HG03095 (cell line): ENCODE results near the gene UBXN6.

Experiments used
- ATAC-seq: cut with Tn5 transposase; IDR thresholded peaks from one replicate; pipeline ENCODE4 v1.9.1; 2021; ENCODE audit warnings: moderate library complexity; ENCODE audit not compliant: unreplicated experiment

Gene UBXN6

GRCh38 chr19:4457654-4458395 is at the start of gene UBXN6:
UBXN6 (minus strand) TSS chr19:4457794; CDS start chr19:4457697, 97 bp downstream.
- peak; percentile 76 for ATAC-seq

- ATAC-seq, result no peak
Observed at GRCh38 chr19:4507150-4507452, 49.5 kb upstream of the UBXN6 start.

- ATAC-seq, result no peak
Observed at GRCh38 chr19:4506449-4507149, 49.0 kb upstream of the UBXN6 start.

- no peak for ATAC-seq
Observed at GRCh38 chr19:4505570-4506448, 48.2 kb upstream of the UBXN6 start.

DNA sequence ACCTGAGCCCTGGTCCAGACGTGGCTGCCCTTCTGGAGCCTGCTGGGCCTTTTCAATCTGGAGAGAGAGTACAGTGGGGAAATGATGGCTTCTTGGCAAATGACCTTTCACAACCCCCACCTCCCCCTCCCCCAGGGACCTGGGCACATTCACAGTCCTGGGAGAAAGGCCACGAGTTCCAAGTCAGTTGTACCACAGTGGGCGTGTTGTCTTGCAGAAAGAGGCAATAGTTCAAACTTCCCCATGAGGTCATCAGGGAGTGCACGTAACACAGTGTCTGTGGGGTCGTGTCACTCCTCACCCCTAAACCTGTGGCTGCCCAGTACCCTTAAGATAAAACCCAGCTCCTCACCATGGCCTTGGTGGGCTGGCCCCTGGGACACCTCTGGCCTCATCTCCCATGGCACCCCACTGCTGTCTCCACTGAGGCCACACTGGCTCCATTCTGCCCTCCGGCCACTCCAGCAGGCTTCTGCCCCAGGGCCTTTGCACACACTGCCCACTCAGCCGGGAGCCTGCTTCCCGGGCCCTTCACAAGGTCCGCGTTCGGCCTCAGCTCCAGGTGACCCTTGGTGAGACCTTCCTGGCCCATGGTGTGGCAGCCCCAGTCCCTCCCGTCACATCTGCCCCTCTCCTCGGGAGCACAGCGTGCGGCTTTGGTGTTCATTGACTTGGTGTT is 47.4 kb upstream of the UBXN6 start:
- ATAC-seq, result no peak

DNA sequence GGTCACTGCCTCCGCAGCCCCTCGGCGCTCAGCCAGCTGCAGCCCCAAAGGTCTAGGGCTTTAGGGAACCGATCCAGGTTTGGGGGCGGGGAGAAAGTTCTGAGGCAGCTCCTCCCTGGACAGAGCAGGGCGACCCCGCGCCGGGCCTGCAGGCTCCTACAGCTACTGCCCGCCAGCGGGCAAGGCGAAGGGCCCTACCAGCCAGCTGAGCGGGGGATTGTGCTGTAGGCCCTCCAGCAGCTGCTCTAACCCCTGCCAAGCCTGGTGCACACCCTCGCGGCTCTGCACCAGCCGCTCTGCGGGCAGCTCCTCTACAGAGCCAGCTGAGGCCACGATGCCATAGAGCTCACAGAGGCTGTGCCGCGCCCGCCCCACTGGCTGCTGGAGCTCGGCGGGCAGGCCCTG is 46.7 kb upstream of the UBXN6 start:
- ATAC-seq, result no peak

GRCh38 chr19:4503825-4504170 is 46.2 kb upstream of the UBXN6 start:
- ATAC-seq, result no peak

GRCh38 chr19:4503132-4503824 is 45.7 kb upstream of the UBXN6 start:
- no peak for ATAC-seq

GRCh38 chr19:4502282-4503131 is 44.9 kb upstream of the UBXN6 start:
- no peak for ATAC-seq

GRCh38 chr19:4501691-4502090 is 44.1 kb upstream of the UBXN6 start:
- ATAC-seq, result no peak

DNA sequence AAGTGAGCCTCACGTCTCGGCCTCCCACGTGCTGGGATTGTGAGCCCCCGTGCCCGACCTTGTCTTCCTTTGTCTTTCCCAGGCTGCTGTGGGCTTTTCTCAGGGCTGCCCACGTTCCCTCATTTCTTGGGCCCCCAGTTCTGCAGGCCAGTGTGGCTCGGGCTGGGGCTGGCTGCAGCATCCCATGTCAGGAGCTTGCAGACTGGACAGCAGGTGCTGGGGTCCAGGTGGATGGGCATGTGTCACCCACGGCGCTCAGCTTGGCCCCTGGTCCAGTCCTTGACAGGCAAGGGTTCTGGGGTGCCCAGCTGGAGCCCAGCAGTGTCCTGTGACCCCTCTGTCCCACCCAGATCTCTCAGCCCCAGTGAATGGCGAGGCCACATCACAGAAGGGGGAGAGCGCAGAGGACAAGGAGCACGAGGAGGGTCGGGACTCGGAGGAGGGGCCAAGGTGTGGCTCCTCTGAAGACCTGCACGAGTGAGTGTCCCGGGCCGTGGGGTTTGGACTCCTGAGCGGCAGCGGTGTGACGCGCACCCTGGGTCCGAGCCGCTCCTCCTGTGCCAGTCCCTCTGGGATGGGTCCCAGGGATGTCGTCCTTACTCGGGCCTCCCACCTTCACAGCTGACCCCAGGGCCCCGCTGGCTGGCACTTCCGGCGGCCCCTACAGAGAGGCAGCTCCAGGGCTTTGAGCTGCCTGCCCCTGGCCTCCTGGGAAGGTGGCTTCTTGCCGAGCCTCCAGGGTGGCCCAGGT is 43.4 kb upstream of the UBXN6 start:
- no peak for ATAC-seq

GRCh38 chr19:4499855-4500254 is 42.3 kb upstream of the UBXN6 start:
- ATAC-seq, result no peak

- no peak for ATAC-seq
Observed at GRCh38 chr19:4499318-4499717, 41.7 kb upstream of the UBXN6 start.

GRCh38 chr19:4498694-4499093 is 41.1 kb upstream of the UBXN6 start:
- no peak for ATAC-seq

DNA sequence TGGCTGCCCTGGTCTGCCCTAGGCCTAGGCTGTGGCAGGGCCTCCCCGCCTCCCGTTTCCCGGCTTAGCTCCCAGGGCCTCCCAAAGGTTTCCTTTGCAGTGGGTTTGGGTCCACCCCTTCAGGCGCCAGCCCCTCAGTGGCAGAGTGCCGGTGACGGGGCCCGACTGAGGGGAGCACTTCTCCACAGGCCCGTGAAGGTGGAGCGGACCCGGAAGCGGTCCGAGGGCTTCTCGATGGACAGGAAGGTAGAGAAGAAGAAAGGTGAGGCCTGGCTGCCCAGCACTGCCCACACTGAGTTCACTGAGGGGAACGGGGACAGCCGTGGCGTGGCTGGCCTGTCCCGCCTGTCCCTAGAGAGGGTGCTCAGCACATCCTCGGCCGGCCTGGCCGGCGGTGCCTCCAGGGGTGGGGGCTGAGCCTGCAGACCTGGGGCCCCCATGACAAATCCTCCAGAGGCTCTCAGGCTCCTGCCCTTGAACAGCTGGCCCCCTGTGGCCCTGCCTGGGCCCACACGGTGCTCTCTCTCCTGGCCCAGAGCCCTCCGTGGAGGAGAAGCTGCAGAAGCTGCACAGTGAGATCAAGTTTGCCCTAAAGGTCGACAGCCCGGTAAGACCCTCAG is 40.3 kb upstream of the UBXN6 start:
- no peak for ATAC-seq

DNA sequence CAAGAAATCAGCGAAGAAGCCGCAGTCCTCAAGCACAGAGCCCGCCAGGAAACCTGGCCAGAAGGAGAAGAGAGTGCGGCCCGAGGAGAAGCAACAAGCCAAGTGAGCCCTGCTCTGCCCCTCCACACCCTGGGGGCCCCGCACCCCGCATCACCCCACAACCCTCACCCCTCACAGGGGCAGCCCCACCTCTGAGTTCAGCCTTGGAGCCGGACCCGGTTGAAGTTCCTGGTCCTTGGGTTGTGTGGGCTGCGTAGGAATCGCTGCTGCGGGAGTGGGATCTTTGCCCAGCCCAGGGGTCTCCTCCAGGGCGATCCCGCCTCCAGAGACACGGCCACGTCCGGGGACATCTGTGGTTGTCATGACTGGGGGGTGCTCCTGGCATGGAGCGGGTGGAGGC is 38.7 kb upstream of the UBXN6 start:
- no peak for ATAC-seq

GRCh38 chr19:4495471-4495870 is 37.9 kb upstream of the UBXN6 start:
- no peak for ATAC-seq

DNA sequence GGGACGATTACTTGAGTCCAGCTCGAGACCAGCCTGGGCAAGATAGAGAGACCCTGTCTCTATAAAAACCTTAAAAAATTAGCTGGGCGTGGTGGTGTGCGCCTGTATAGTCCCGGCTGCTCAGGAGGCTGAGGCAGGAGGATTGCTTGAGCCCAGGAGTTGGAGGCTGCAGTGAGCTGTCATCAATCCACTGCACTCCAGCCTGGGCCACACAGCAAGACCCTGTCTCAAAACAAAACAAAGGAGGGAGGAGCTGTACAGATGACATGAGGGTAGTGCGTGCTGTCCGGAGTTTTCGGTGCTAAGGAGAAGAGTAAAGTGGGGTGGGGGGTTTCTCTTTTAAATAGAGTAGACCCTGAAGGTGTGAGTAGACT is 37.1 kb upstream of the UBXN6 start:
- no peak for ATAC-seq
